ENCODE results near the gene ULK4.
"Not testable (repeated sequence)": the region's sequence is repeated elsewhere in the genome, so short reads cannot be mapped to it uniquely, and the experiment has no call there.

ULK4 gene

GRCh38 chr3:41746215-41746614 lies 215.7 kb downstream of the ULK4 start:
- DNase-seq, result no peak

DNA sequence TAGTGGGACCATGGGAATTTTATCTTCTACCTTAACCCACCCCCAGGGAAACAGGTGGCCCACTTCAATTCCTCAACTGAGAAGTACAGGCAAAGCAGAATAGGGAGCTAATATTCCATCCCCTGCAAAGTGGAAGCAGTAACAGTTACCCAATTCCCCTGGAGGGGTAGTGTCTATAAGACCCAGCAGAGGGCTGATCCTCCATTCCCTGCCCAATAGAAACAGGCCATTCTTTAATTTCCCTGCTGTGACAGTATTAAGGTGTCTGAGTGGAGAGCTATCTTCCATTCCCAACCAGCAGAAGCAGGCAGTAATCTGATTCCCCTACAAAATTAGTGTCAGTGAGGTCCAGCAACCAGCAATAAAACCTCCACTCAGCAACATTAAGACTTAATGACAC lies 219.8 kb downstream of the ULK4 start:
- DNase-seq, result no peak

- DNase-seq, result no peak
These were observed 221.5 kb downstream of the ULK4 start for GRCh38 chr3:41740374-41740886.

DNA sequence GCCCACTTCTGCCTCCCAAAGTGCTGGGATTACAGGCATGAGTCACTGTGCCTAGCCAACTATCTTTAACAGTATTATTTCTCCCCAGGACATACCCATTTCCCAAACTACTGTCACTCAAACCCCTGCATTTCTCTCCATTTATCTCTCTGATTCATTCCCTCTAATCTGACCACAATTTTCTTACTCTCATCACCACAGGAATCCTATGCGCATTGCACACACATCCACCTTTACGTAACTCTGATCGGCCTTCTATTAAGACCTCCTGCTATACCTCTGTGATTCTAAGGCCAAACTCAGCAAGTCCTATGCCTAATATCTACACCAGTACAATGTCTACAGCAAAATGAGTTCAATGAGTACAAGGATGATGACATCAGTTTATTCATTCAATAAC lies 235.0 kb downstream of the ULK4 start:
- no peak for DNase-seq

DNA sequence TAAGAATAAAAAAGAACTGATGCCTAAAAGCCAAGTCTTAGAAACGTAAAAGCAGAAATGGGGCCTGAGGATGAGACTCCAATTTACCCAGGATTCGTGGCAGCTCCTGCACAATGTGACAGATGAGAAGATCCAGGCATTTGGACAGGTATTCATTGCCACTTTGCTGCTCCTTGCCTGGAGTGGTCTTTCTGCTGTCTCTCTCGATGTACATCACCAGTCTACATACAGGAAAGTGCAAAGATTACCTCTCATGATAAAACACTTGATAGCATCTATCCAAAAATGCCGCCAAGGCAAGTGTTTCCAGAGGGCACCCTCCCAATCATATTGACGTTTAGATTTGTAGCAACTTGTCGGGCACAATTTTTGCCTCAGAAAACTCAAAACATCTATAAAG lies 244.3 kb downstream of the ULK4 start:
- DNase-seq, result no peak

- peak in 1 of 2 experiments; percentile 3 for DNase-seq
These were observed 245.4 kb downstream of the ULK4 start for GRCh38 chr3:41716471-41716870.

DNA sequence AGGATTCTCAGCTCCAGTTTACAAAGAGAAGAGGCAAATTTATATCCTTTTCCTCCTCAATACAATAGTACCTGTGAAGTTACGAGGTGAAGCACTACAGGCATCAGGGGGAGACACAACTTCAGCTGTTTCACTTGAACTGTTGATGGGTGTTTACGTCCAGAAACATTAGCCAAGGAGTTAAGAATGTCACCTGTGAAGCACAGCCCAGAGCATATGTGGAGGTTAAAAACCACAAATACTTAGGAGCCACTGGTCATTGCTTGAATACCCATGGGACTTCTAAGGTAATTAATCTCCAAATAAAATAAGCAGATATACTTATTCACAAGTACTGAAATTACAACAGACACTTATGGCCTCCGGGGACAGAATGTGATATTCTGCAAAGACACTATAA lies 246.5 kb downstream of the ULK4 start:
- DNase-seq, result no peak

DNA sequence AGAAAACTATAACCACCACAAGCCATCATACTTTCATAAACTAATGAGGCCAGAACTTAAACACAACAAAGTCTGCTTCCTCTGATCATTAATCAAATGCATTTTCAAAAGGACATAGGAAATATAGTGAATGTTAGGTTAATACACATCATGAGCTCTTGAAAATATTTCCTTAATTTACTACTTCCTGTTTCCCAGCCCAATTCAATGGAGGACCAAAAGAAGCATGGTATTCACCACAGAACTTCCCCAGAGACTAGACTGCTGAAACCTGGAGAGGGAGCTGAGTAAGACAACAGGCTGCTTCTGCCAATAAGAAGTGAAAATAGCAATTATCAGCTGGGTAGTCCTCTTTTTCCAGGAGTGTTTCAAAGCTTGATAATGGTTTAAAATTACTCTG lies 250.3 kb downstream of the ULK4 start:
- peak; percentile 30 for DNase-seq

DNA sequence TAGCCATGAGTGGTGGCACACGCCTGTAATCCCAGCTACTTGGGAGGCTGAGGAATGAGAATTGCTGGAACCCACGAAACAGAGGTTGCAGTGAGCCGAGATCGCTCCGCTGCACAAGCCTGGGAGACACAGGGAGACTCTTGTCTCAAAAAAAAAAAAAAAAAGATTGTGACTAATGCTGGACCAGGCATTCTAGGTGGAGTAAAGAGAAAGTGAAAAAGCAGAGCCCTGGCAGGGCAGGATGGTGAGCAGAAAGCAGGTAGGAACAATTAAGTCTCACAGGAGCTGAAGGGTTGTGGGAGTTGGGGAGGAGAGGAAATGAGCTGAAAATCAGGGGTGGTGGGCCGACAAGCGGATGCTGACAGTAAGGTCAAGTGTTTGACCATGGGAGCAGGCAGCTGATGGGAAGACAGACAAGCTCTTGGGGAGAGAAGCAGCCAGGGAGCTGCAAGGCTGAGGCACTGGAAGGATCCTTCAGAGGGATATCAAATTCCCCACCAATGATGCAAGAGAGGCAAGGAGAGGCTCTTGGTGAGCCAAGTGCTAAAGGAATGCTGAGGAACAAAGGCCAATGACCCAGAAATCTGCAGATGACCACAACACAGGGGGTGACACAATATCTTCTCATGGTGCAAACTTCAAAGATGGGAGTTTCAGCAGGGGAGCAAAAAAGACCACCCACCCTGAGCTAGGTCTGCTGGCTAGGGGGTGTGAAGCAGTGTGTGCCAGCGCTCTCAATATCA lies 251.1 kb downstream of the ULK4 start:
- DNase-seq, result no peak

GRCh38 chr3:41709213-41709612 lies 252.7 kb downstream of the ULK4 start:
- not testable (repeated sequence) for DNase-seq

DNA sequence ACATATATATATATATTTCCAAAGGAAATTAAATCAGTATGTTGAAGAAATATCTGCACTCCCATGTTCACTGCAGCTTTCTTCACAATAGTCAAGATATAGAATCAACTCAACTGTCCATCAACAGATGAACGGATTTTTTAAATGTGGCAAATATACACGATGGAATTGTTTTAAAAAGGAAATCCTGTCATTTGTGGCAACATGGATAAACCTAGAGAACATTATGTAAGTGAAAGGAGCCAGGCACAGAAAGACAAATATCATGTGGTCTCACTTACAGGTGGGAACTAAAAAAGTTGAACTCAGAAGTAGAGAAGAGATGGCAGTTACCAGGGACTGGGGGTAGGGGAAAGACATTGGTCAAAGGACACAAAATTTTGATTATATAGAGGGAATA lies 253.7 kb downstream of the ULK4 start:
- DNase-seq, result no peak

DNA sequence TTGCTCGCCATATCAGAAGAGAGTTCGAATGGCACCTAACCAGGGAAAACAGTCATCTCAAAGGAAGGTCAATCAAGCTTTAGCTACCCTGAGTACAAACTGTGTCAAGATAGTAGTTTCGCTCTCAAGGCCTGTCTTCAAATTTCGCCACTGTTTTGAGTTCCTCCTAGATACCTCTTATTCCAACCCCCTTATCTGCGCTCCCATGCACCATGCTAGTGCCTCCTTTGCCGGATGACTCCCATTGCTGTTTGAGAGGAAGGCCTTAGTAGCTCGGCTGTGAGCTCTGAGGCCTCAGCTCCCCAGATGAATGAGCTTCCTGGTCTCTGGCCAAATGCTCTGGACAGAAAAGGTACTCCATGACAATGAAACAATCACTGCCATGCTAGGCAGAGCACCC lies 256.0 kb downstream of the ULK4 start:
- no peak for DNase-seq

DNA sequence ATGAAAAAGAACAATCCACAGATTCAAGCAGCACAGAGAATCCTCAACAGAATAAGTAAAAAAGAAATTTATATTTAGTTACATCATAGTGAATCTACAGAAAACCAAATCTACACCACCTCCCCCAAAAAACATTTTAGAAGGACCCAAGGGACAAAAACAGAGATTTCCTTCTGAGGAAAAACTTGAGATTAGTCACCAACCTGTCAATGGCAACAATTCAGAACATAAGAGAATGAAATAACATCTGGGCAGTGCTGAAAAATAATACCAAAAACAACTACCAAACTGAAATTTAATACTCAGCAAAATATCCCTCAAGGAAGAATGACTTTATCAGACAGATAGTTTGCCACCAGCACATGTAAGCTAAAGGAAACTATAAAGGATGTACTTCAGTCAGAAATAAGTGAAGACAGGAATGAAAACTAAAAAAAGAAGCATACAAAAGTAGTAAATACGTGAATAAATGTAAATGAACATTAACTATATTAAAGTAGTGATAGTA lies 260.7 kb downstream of the ULK4 start:
- no peak for DNase-seq

- no peak for DNase-seq
These were observed 261.7 kb downstream of the ULK4 start for GRCh38 chr3:41700155-41700554.

GRCh38 chr3:41698898-41699297 lies 263.0 kb downstream of the ULK4 start:
- DNase-seq, result no peak

GRCh38 chr3:41697702-41698101 lies 264.2 kb downstream of the ULK4 start:
- no peak for DNase-seq

GRCh38 chr3:41695806-41696205 lies 266.1 kb downstream of the ULK4 start:
- DNase-seq, result not testable (repeated sequence)

GRCh38 chr3:41693799-41694198 lies 268.1 kb downstream of the ULK4 start:
- DNase-seq, result no peak

DNA sequence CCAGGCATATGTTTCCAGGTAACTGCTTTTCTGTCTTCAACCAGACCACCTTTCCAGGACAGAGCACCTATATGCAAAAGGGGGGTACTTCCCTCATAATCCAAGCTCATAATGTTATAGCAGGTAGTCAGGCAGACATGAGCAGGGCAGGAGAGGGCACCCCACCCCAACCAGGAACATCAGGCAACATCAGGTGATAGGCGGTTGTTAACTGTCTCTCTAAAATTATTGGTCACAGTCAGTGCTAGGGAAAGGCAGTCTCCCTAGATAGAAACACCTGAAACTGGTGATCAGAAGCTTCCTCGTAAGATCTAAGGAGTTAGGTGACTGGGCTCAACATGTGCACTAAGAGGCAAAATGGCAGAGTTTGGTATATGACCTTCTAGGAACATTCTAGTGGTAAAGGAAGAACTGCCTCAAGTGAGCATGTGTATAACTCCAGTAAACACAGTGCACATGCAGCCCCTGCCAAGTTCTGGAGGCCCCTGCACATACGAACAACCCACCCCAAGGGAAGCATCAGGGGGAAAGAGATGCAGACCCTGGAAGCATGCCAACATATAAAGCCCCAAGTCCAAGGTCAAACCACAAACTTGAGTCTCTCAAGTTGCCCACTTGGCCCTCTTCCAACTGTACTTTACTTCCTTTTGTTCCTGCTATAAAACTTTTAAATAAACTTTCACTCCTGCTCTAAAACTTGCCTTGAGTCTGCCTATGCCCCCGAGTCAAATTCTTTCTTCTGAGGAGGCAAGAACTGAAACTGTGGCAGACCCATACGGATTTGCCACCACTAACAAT lies 270.9 kb downstream of the ULK4 start:
- DNase-seq, result peak; percentile 48 to 58

DNA sequence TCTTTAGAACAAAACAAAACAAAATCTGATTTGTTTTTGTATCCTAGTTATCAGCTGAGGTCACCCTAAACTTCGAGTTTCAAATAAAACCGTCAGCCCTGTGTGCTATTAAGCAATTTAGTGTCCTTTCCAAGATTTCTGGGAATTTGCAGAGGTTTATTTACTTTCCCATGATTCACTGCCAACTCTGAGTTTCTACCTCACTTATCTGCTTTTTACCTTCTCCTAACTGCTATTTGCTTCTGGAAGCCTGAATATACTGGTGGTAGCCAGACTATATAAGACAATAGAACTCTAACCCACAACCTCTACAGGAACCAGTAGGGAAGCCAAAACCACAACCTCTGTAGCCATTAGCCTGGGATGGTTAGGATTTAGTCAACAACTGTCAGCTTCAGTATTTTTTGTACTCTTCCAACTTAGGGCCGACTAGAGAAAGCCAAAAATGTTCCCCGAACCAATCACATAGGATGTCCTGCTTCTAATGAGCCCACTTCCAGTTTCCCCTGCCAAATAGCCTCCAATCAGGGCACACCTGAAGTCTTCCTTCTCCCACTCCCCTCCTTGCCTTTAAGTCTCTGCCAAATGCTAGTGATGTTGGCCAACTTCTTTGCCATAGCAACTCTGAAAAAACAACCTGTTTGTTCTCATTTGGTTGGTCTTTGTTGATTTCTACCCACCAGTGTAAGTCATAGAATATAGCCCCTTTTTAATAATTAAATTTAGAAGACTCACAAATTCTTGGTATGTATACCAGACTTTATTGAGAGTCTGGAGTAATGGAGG lies 273.1 kb downstream of the ULK4 start:
- no peak for DNase-seq

GRCh38 chr3:41684797-41685735 lies 276.8 kb downstream of the ULK4 start:
- DNase-seq, result no peak

Data from Kasumi-1 (cell line).